Natural killer cell treated with Interleukin-12 subunit alpha and Interleukin-12 subunit beta and Interleukin-15 and Interleukin-18, amount 100 ng/mL, for 72 hours (primary cell): ENCODE measurements around the gene VARS2. TPM values are rescaled to one million over a fixed set of nuclear protein-coding genes. Genes with fewer than 3 reads are reported as not detected.

ENCODE experiments used
- ATAC-seq, 2 donors: fragments of 150-1000 bp; cut with Tn5 transposase in 1 of 2; sonication (Bioruptor Pico), chemical (Tn5 transposase) in 1 of 2; 2 replicates each; pipeline ENCODE4 v1.10.0; 2021
- DNase-seq: peaks from one replicate; pipeline ENCODE4 v3.0.0; 2022; ENCODE audit warnings: low spot score
- H3K27ac Mint-ChIP-seq, 2 donors: 1 replicate in 1 of 2; 2 replicates in 1 of 2; pipeline ENCODE4 v1.8.0; 2022; ENCODE audit warnings: mixed read lengths in 2 of 2, mild to moderate bottlenecking in 1 of 2, moderate library complexity in 1 of 2
- H3K27me3 Mint-ChIP-seq, 2 donors: 1 replicate in 1 of 2; 2 replicates in 1 of 2; pipeline ENCODE4 v1.8.0; 2022; ENCODE audit warnings: mixed read lengths in 2 of 2
- H3K36me3 Mint-ChIP-seq: one replicate; pipeline ENCODE4 v1.8.0; 2022; ENCODE audit warnings: mixed read lengths
- H3K4me1 Mint-ChIP-seq, 2 donors: 1 replicate in 1 of 2; 2 replicates in 1 of 2; pipeline ENCODE4 v1.8.0; 2022; ENCODE audit warnings: low read depth in 2 of 2, mixed read lengths in 2 of 2, mild to moderate bottlenecking in 1 of 2
- H3K4me3 Mint-ChIP-seq: one replicate; pipeline ENCODE4 v1.8.0; 2022; ENCODE audit warnings: mixed read lengths
- H3K9me3 Mint-ChIP-seq: 2 replicates; pipeline ENCODE4 v1.8.0; 2022; ENCODE audit warnings: mixed read lengths
- total RNA-seq, 2 donors: library from RNA; stranded (reverse); gene quantifications; one replicate each; pipeline ENCODE4 v1.2.3, GENCODE V29; 2022

Gene VARS2
- total RNA-seq, 2 donors from 2014 or later = 47.2 to 90.5 TPM

DNA sequence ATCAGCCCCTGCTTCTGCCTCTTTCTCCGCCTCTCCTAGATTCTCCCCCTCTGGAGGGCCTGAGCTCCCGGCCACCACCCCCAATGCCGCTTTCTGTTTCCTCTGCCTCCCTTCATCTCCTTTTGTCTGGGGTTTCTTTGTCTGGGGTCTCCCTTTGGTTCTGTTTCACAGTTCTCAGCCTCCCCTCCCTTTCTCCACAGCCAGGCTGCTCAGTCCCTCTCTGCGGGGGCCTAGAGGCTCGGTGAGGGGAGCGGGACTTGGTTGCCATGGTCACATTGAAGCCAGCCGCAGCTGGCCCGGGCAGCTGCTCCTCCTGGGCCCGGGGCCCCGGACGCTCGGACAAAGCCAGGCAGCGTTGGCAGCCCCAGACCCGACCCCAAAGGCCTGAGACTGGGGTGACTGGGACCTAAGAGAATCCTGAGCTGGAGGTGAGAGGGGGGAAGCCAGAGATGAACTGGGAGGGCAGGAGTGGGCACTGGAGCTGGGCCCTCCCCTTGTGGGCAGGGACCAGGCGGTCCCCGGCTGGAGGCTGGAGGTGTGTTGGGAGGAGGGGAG is 33.3 kb upstream of the VARS2 start:
- Mint-ChIP-seq H3K4me3 (no peak overlapping the region), H3K27ac (no peak overlapping the region)
- ATAC-seq = no peak

DNA sequence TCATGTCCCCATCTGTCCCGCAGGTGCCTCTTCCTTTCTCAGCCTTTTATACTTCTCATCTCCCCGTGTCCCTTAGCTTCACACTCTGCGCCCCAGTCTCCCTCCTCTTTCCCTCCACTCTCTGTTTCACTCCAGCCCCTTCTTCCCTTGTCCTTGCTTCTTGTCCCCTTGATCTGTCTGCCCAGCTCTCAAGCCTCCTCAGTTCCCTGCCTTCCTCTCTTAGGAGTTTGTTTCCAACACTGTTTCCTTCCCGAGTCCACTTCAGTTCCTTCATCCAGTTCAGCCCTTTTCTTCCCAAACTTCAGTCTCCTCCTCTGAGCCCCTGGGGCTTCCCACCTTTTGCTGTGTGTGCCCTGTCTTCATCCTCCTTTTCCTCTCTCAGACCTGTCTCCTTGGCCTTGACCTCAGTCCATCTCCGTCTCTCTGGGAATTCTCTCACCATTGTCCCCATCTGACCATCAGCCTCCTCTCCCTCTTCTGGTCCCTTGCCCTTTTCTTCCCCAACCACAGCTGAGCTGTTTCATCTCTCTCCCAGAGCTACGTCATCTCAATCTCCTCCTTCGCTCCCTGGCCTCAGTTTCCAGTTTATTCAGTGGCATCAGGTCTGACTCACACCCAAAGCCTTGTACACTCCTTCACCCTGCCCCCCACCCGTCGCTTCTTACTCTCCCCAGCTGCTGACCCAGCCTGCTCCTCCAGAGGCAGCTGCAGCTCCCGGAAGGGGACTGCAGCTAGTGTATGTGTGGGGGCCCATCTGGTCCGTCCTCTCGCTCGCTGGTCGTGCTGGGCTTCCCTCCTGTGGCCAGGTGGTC is 32.4 kb upstream of the VARS2 start:
- ATAC-seq = no peak
- Mint-ChIP-seq H3K27ac (peak overlapping the region in 1 of 2 donors; percentile 19), H3K9me3 (no peaks in the 10 kb centered on the region), H3K4me3 (no peak overlapping the region), H3K4me1 (peaks cover 25 to 31% of the 10 kb centered on the region in 2 donors), H3K27me3 (peaks cover 0 to 17% of the 10 kb centered on the region in 2 donors), H3K36me3 (no peaks in the 10 kb centered on the region)
- DNase-seq = no peak

More for the DNA sequence above, 33.3 kb upstream of the VARS2 start:
- Mint-ChIP-seq H3K27me3 (peaks cover 0 to 11% of the 10 kb centered on the region in 2 donors), H3K36me3 (no peaks in the 10 kb centered on the region), H3K9me3 (no peaks in the 10 kb centered on the region), H3K4me1 (peaks cover 22 to 26% of the 10 kb centered on the region in 2 donors)
- DNase-seq = no peak

DNA sequence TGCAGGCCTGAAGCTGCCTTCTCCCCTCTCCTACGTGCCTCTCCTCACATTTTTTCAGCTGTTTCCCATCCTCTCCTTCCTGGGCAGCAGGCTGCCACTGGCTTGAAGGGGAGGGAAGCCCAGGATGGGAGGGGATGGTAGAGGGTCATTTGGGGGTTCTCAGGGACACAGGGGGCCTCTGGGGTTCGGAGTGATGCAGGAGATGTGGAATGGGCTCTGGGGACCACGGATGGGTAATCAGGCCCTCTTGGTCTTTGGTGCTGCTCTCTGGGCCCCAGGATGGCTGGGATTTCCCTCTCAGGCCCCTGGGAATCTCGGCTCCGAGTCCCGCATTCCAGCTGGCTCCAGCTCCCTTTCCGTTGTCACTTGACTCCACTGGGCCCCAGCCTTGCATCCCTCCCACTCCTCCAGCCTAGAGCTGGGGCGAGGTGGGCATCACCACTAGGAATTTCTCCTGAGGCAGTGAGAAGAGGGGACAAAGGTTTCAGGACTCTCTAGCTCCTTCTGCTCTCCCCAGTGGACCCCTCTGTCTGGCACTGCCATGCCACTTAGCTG is 31.8 kb upstream of the VARS2 start:
- Mint-ChIP-seq H3K9me3 (no peaks in the 10 kb centered on the region), H3K4me1 (peaks cover 23 to 30% of the 10 kb centered on the region in 2 donors), H3K36me3 (no peaks in the 10 kb centered on the region), H3K27me3 (peaks cover 0 to 17% of the 10 kb centered on the region in 2 donors), H3K27ac (no peak overlapping the region), H3K4me3 (no peak overlapping the region)
- no peak for ATAC-seq
- no peak for DNase-seq

DNA sequence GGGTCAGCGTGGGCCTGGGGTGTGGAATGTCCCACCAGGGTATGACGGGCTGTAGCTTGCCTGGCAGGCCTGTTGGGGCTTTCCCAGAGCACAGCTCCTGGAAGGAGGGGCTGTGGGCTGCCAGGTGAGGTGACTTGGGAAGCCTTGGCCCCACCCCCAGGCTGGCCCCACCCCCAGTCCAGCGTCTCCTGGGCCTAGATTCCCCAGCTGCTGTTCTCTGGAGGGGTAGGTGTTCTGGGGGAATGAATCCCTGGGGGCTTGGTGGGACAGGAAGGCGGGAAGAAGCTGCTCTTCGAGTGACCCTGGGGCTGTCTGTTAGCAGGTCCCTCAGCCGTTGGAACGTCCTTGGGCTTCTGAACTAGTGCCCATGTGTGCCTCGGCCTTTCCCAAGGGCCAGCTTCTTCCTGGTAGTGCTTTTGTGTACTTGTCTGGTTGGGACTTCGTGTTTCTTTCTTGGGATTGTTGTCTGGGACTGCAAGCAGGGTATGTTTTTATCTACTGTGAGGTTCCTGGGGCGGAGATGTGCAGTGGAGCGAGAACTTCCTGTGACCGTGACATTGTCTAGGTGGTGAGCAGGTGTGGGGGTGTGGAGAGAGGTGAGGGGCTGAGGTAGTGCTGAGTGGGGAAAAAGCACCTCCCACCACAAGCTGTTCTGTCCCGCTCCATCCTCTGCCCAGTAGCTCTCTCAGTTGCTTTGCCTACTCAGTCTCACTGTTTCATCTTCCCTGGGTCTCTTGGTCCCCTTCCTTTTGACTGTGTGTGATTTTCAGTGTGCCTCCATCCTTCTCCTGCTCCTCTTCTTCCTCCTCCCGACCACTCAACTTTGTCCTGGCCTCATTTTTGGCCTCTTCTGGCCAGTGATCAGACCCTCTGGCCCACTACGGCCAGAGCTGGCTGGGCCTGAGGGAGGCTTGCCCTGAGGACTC is 31.0 kb upstream of the VARS2 start:
- no peaks in the 10 kb centered on the region for H3K36me3 Mint-ChIP-seq
- peaks cover 0 to 17% of the 10 kb centered on the region in 2 donors for H3K27me3 Mint-ChIP-seq
- H3K9me3 Mint-ChIP-seq = no peaks in the 10 kb centered on the region
- H3K4me1 Mint-ChIP-seq = peaks cover 16 to 23% of the 10 kb centered on the region in 2 donors
- peak overlapping the region; percentile 73 for H3K4me3 Mint-ChIP-seq
- DNase-seq = no peak
- H3K27ac Mint-ChIP-seq = peak overlapping the region in 1 of 2 donors; percentile 71
- ATAC-seq = no peak

DNA sequence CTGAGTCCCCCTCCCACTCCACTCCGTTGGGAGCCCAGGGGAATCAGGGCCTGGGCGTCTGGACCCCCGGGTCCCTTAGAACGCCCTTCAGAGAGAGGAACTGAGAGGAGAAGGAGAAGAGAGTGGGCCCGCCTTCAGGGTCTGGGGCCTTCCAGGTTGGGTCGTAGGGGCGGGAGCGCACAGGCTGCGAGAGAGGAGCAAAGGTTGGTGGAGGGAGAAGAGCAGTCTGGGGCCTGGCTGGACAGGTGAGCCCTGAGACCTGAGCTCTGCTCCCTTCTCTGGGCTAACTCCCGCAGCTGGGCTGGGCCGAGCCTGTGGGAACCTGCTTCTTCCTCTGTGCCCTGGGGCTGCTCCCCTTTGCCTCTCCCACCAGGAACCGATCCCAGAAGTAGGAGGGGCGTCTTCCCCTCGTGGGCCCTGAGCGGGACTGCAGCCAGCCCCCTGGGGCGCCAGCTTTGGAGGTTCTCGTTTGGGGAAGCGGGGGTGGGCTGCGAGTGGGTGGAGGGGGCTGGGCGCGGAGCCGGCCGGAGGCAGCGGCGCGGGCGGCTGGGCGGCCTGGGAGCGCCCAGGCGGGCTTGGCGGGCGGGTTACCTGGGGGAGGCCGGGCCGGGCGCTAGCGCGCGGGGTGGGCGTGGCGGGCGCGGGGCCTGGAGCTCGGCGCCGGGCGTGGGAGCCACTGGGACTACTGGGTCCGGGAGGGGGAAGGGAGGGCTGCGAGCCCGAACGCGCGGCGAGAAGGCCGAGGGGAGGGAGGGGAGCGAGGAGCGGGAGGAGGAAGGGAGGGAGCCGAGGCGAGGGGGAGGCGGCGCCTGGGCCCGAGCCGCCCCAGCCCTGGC is 30.1 kb upstream of the VARS2 start, which contains the start of gene DDR1:
Gene DDR1 (plus strand): TSS at position 835 of the 836 bp plus-strand sequence. CDS start 4,211 bp downstream, outside the sequence.
- no peaks in the 10 kb centered on the region for H3K9me3 Mint-ChIP-seq
- H3K36me3 Mint-ChIP-seq = no peaks in the 10 kb centered on the region
- DNase-seq = no peak
- H3K4me1 Mint-ChIP-seq = peaks cover 16 to 21% of the 10 kb centered on the region in 2 donors
- peak within 1 kb of the TSS; percentile 73 for H3K4me3 Mint-ChIP-seq
- peak; percentile 82 to 85 for ATAC-seq
- peaks cover 0 to 17% of the 10 kb centered on the region in 2 donors for H3K27me3 Mint-ChIP-seq
- H3K27ac Mint-ChIP-seq = peak within 1 kb of the TSS in 1 of 2 donors; percentile 71

DNA sequence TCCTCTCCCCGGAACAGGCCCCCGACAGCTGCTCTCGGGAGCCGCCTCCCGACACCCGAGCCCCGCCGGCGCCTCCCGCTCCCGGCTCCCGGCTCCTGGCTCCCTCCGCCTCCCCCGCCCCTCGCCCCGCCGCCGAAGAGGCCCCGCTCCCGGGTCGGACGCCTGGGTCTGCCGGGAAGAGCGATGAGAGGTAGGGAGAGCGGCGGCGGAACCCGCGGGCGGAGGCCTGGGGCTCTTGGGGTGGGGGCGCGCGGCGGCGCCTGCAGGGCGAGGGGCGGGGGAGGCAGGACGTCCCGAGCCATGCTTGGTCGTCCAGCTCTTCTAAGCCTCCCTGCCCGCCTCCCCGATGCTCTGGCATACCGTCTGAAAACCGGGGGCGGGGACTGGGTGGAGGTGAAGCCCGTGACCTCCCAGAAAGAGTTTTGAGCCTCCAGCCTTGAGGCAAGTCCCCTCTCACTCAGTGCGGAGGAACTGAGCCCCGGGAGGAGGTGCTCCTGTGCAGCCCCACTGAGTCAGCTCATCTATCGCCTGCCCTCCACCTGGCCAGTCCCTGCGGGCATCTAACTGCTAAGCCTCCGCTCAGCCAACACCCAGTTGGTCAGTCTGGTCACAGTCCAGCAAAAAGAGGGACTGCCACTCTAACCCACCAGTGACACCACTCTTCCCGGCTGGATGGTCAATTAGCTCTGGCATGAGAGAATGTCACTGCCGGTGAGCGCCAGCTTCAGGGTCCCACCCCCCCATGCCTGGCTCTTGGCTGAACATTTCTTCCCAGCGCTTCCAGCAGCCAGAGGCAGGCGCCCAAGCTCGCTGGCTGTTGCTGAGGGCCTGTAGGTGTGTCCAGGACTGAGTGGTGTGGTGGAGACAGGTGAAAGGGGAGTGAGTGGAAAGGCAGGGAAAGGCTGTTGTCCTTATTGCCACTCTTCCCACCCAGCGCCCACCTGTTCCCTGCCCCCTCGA is 29.2 kb upstream of the VARS2 start:
- DNase-seq = no peak
- Mint-ChIP-seq H3K36me3 (no peaks in the 10 kb centered on the region), H3K27me3 (peaks cover 0 to 17% of the 10 kb centered on the region in 2 donors), H3K4me1 (peaks cover 16 to 21% of the 10 kb centered on the region in 2 donors), H3K4me3 (peak overlapping the region; percentile 73), H3K9me3 (no peaks in the 10 kb centered on the region), H3K27ac (no peak overlapping the region)
- ATAC-seq = peak; percentile 48 to 64

DNA sequence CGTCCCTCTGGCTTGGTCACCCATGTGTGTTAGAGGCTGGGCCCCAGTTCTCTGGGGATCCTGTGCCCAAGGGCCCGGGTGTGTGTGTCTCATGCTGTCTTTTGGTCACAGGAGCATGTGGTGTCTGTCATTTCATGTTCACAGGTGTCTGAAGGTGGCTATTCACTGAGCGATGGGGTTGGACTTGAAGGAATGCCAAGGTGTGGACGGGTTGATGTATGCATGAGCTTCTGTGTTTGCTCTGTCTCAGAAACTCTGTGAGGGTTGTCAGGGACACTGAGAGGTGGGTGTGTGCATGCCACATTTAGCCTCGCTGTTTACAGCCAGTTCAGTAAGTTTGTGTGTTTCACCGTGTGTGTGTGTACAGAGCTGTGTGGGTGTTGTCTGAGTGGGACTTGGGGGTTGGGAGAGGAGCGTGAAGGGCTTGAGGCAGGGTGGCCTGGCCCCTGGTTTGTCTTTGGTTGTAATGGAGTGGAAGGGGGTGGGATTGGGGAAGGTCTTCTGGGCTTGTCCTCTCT is 28.5 kb upstream of the VARS2 start:
- ATAC-seq = no peak
- Mint-ChIP-seq H3K27ac (no peak overlapping the region), H3K4me3 (peak overlapping the region; percentile 73)

DNA sequence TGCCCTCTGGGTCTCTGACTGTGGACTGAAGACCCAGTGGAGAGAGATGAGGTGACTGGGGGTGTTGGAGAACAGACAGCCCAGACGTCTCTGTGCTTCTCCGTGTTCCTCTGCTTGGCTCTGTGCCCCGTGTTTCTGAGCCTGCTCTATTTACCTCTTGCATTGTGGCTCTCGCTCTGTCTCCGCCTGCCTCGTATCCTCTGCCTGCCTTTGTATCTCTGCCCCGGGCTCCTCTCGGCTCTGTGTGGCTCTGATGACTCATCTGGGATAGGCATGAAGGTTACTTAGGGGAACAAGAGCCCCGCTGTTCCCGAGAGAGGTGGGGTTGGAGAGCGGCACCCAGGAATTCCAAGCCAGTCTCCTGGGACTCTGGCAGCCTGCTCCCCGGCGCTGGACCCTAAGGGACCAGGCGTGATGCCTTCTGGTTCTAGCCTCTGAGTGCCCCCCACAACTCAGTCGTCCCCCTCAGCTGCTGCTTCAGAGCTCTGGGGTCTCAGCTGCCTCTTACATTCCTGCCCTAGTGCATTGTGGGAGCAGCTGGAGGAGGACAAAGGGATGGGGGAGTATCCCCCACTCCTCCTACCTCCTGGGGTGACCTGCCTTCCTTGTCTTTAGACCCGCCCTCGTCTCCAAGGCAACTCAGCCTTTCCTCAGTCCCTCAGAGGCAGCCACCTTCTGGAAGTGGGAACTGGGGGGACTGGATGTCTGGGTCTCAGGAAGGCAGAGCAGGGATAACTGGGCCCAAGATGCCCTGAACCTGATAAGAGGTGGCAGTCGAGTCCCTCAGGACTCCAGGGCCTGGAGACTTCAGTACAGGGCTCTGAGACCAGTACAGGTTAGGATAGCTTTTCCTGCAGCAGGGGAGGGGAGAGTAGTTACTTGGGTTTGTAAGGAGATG is 27.8 kb upstream of the VARS2 start:
- Mint-ChIP-seq H3K27ac (no peak overlapping the region), H3K4me3 (peak overlapping the region; percentile 73), H3K27me3 (peaks cover 0 to 17% of the 10 kb centered on the region in 2 donors), H3K36me3 (no peaks in the 10 kb centered on the region), H3K4me1 (peaks cover 16 to 21% of the 10 kb centered on the region in 2 donors), H3K9me3 (no peaks in the 10 kb centered on the region)
- ATAC-seq (no peak), DNase-seq (no peak)

More for the DNA sequence above, 28.5 kb upstream of the VARS2 start:
- Mint-ChIP-seq H3K36me3 (no peaks in the 10 kb centered on the region), H3K9me3 (no peaks in the 10 kb centered on the region), H3K27me3 (peaks cover 0 to 17% of the 10 kb centered on the region in 2 donors), H3K4me1 (peaks cover 16 to 21% of the 10 kb centered on the region in 2 donors)
- no peak for DNase-seq

DNA sequence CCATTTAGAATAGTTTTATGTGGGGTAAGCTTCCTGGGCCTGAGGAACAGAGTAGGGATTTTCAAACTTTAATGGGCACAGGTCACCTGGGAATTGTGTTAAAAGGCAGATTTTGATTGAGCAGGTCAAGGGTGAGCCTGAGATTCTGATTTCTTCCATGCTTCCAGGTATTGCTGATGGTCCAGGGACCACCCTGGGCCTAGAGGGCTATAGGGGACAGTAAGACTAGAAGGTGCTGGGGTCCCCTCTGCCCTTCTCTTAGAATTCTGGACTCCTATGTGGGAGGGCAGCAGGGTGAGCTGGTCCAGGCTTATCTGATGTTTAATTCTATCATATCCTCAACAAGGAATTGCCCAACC is 27.2 kb upstream of the VARS2 start:
- no peak for ATAC-seq
- Mint-ChIP-seq H3K4me3 (no peak overlapping the region), H3K27ac (no peak overlapping the region)

DNA sequence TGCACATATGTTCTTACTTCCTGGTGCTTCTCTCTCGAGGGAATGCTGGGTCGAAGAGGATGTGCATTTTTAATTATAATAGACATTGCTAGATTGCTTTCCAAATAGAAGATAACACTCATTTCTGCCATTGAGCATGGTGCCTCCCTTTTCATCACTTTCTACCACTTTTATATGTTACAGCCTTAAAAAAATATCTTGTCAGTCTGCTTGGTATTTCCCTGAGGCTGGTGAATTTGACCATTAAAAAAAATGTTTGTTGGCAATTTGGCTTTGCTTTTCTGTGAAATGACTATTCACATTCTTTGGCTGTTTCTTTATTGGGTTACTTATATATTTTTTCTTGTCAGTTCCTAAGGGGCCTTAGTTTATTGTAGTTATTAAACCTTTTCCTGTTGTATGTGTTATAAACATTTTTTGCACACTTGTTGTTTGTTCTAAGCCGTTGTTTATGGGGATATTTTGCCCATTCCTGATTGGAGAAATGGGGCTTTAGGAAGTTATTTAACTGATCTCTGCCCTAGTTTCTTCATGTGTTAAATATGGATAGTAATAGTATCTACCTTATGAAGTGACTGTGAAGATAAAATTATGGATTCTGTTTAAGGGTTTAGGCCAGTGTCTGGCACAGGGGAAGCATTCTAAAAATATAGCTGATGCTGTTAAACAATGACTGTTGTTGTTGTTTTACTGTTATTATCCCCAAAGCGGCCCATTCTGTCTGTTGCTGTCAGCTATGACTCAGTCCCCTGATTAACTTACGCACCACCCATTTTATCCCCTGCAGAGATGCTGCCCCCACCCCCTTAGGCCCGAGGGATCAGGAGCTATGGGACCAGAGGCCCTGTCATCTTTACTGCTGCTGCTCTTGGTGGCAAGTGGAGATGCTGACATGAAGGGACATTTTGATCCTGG is 25.9 kb upstream of the VARS2 start:
- ATAC-seq (no peak), DNase-seq (no peak)
- Mint-ChIP-seq H3K27ac (no peak overlapping the region), H3K4me3 (no peak overlapping the region), H3K9me3 (no peaks in the 10 kb centered on the region), H3K27me3 (peaks cover 0 to 15% of the 10 kb centered on the region in 2 donors), H3K4me1 (peaks cover 12 to 19% of the 10 kb centered on the region in 2 donors), H3K36me3 (no peaks in the 10 kb centered on the region)

More for the DNA sequence above, 27.2 kb upstream of the VARS2 start:
- peaks cover 0 to 17% of the 10 kb centered on the region in 2 donors for H3K27me3 Mint-ChIP-seq
- H3K9me3 Mint-ChIP-seq = no peaks in the 10 kb centered on the region
- no peak for DNase-seq
- peaks cover 16 to 21% of the 10 kb centered on the region in 2 donors for H3K4me1 Mint-ChIP-seq
- H3K36me3 Mint-ChIP-seq = no peaks in the 10 kb centered on the region
